PFSK-1 (cell line): Measurements from ENCODE around the gene PGS1.

Experiments
- FOXP2 ChIP-seq: optimal IDR thresholded peaks from 2 replicates; pipeline ENCODE3; 2011; ENCODE audit warnings: borderline replicate concordance, control low read depth, inconsistent platforms; ENCODE audit not compliant: insufficient read depth; ENCODE audit errors: extremely low read length, extremely low read depth
- POLR2AphosphoS5 ChIP-seq: IDR thresholded peaks from 2 replicates; pipeline ENCODE4 v1.6.1; 2012; ENCODE audit warnings: low read depth, mild to moderate bottlenecking, control low read depth, low read length, moderate library complexity
- SIN3A ChIP-seq: IDR thresholded peaks from 2 replicates; pipeline ENCODE4 v1.6.1; 2012; ENCODE audit warnings: mild to moderate bottlenecking, low read length, moderate library complexity, borderline replicate concordance; ENCODE audit not compliant: insufficient read depth
- TAF1 ChIP-seq: IDR thresholded peaks from 2 replicates; pipeline ENCODE4 v1.6.1; 2012; ENCODE audit warnings: low read length, control low read depth, borderline replicate concordance; ENCODE audit not compliant: insufficient read depth
- TF ChIP-seq, protein P1 (sequence below), 2 experiments: IDR thresholded peaks; 2 replicates each; pipeline versions ENCODE4 v1.6.1 to v1.8.0; 2011 to 2012; ENCODE audit warnings: low read depth in 2 of 2, low read length in 2 of 2, control low read depth in 1 of 2, inconsistent platforms in 1 of 2, mild to moderate bottlenecking in 1 of 2, moderate library complexity in 1 of 2; ENCODE audit not compliant: insufficient read depth in 1 of 2

Gene PGS1

DNA sequence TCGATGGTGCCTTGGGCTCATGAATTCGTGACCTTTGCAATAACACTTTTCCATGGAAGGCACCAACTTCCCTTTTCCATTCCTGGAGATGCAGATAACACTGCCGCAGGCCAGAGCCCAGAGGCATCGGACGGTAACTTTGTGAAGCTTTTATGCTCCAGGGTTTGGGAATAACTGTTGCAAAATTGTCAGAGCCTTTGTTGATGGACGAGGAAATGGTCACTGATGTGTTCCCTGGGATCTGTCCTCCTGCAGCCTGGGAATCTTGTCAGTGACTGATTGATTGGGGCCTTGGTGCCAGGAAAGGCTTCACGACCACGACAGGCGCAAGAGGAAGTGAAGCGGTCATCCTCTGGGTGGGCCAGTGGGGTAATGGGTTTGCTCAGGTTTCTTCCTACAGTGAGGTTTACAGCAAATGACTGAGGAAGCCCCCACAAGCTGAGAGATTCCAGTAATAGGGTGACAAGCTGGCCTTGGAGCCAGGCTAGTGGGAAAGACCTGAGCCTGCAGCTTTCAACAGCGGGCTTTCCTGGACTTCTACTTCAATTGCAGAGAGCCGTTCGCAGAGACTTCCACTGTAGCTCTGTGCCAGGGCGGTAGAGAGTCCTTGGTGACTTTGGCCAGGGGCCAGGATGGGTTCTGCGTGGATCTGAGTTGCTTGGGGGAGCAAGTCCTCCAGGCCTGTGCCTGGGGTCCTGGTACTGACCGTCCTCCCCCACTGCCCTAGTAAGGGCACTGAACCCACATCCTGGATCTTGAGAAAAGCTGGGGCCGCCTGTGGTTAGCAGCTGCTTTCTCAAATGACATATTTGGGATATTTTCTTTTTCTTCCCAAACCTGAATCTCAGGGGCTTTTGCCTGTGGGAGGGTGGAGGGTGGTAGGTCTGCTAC, 37.6 kb downstream of the PGS1 start:
- TF ChIP-seq POLR2AphosphoS5 (no peak), FOXP2 (no peak), SIN3A (no peak), TAF1 (no peak)
- TF ChIP-seq, protein P1, sequence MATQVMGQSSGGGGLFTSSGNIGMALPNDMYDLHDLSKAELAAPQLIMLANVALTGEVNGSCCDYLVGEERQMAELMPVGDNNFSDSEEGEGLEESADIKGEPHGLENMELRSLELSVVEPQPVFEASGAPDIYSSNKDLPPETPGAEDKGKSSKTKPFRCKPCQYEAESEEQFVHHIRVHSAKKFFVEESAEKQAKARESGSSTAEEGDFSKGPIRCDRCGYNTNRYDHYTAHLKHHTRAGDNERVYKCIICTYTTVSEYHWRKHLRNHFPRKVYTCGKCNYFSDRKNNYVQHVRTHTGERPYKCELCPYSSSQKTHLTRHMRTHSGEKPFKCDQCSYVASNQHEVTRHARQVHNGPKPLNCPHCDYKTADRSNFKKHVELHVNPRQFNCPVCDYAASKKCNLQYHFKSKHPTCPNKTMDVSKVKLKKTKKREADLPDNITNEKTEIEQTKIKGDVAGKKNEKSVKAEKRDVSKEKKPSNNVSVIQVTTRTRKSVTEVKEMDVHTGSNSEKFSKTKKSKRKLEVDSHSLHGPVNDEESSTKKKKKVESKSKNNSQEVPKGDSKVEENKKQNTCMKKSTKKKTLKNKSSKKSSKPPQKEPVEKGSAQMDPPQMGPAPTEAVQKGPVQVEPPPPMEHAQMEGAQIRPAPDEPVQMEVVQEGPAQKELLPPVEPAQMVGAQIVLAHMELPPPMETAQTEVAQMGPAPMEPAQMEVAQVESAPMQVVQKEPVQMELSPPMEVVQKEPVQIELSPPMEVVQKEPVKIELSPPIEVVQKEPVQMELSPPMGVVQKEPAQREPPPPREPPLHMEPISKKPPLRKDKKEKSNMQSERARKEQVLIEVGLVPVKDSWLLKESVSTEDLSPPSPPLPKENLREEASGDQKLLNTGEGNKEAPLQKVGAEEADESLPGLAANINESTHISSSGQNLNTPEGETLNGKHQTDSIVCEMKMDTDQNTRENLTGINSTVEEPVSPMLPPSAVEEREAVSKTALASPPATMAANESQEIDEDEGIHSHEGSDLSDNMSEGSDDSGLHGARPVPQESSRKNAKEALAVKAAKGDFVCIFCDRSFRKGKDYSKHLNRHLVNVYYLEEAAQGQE (IDR thresholded peaks at IDR 0.05; ENCODE audit: insufficient read depth in 1 of 2, low read depth in 2 of 2, low read length in 2 of 2) = no peak

DNA sequence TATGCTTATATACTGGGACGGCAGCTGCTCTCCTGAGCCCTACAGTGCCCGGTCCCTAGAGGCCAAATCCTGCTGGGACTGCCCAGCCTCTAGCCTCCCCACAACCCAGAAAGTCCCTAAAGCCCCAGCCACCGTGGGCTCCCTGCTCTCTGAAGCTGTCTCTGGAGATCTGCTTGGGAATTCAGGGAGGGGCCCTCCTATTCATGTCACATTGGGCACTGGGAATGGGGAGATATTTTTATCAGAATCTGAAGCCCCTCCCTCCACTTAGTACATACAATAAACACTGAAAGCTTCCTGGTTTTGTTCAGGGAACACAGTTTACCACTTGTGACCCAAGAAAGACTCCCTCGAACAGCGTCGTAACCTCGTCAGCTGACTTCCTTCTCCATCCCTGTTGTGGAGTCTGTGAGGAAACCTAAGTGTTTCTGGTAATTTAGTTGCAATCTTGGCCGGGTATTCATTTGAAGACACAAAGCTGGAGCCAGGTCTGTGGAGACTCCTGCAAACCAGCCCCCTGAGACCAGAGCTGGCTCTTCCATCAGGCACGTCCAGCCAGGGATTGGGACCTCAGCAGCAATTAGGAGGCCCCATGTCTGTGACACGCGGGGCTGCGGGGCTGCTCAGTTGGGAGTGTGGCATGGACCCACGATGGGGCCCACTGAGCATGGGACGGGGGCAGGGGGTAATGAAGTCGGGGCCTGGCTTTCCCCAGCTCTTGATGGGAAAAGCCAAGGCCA, 38.5 kb downstream of the PGS1 start:
- TF ChIP-seq FOXP2 (no peak), SIN3A (no peak), POLR2AphosphoS5 (no peak), TAF1 (no peak)
- TF ChIP-seq, protein P1 (IDR thresholded peaks at IDR 0.05; ENCODE audit: insufficient read depth in 1 of 2, low read depth in 2 of 2, low read length in 2 of 2) = no peak

DNA sequence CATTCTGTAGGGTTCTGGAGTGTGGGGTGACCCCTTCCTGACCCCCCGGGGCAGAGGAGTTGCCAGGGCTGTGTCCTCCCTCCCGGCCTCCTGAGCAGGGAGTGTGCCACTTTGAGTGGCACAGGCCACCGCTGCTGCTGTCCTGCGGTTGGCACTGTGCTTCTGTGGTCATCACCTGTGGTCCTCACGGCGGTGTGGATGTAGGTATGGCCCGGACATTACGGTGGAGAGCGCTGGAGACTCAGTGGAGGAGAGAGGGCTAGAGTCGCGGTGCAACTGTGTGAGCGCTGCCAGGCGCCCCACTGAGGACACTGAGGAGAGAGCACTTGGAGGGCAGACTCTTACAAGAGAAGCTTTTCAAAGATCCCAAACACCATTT, 39.1 kb downstream of the PGS1 start:
- TF ChIP-seq FOXP2 = no peak
- TF ChIP-seq, protein P1 (IDR thresholded peaks at IDR 0.05; ENCODE audit: insufficient read depth in 1 of 2, low read depth in 2 of 2, low read length in 2 of 2) = no peak
- TF ChIP-seq SIN3A = no peak
- TF ChIP-seq TAF1 = no peak
- TF ChIP-seq POLR2AphosphoS5 = no peak

DNA sequence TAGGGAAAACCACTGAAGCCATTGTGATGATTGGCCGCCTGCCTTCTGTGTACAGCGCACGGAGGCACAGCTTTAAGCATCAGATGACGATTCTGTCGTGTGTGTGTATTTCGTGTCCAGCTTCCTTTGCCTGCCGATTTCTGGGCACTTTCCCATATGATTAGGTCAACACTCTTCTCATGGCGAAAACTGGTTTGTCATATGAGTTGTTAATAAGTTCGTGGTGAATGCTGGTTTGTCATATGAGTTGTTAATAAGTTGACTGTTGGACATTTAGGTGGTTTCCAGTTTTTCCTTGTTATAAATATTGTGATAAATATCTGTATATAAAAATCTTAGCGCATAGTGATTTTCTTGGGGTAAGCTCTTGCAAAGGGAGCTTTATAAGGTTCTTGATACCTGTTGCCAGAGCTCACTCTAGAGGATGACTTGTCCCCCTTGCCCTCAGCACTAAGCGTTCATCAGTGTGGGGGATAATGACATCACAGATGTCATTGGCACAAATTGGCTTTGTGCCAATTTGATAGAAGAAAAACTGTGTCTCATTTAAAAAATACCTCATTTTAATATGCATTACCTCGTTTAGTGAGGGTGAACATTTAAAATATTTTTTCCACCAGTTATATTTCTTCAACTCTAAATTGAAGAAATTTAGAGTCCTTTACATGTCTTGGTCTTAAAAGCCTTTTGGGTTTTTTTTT, 40.0 kb downstream of the PGS1 start:
- TF ChIP-seq TAF1 = no peak
- no peak for TF ChIP-seq POLR2AphosphoS5
- TF ChIP-seq FOXP2 = no peak
- TF ChIP-seq, protein P1 (IDR thresholded peaks at IDR 0.05; ENCODE audit: insufficient read depth in 1 of 2, low read depth in 2 of 2, low read length in 2 of 2) = no peak
- no peak for TF ChIP-seq SIN3A
